GM12891 (cell line): ENCODE results near the gene APBB1IP.

Source experiments
- PAX5 ChIP-seq: IDR thresholded peaks from 2 replicates; pipeline ENCODE4 v1.6.1; 2011; ENCODE audit warnings: low read length, moderate library complexity, mild to moderate bottlenecking; ENCODE audit not compliant: insufficient read depth, severe bottlenecking
- POLR2A ChIP-seq: IDR thresholded peaks from 2 replicates; pipeline ENCODE4 v1.6.1; 2011; ENCODE audit warnings: low read depth, low read length, control low read depth
- POLR2AphosphoS5 ChIP-seq: IDR thresholded peaks from 2 replicates; pipeline ENCODE4 v1.6.1; 2011; ENCODE audit warnings: low read depth, low read length, control low read depth
- POU2F2 ChIP-seq: IDR thresholded peaks from 2 replicates; pipeline ENCODE4 v1.6.1; 2011; ENCODE audit warnings: low read depth, mild to moderate bottlenecking, control low read depth, low read length, moderate library complexity
- SPI1 ChIP-seq: IDR thresholded peaks from 2 replicates; pipeline ENCODE4 v1.6.1; 2011; ENCODE audit warnings: low read depth, low read length, control low read depth
- TAF1 ChIP-seq: IDR thresholded peaks from 2 replicates; pipeline ENCODE4 v1.6.1; 2011; ENCODE audit warnings: low read depth, low read length, control low read depth

- no peak for TF ChIP-seq POLR2A
- no peak for TF ChIP-seq POLR2AphosphoS5
- no peak for TF ChIP-seq TAF1
- no peak for TF ChIP-seq POU2F2
- TF ChIP-seq SPI1, result no peak
- TF ChIP-seq PAX5, result no peak
Observed at GRCh38 chr10:26489081-26489480, 50.9 kb downstream of the APBB1IP start.
